Measurements from ENCODE around the gene ONECUT3.

ONECUT3 gene

GRCh38 chr19:1828279-1829238 lies 75.3 kb downstream of the ONECUT3 start:
- DNase-seq, result no peak

- DNase-seq, result no peak
Observed at GRCh38 chr19:1829958-1830357, 76.7 kb downstream of the ONECUT3 start.

- DNase-seq, result no peak
Observed at GRCh38 chr19:1830568-1830967, 77.3 kb downstream of the ONECUT3 start.

Measured in anterior cingulate cortex (tissue), 58 donors.